Gastroesophageal sphincter (tissue), 3 donors: ENCODE data around the gene IMMP2L.

Experiments
- POLR2A ChIP-seq, 2 donors: fragments of 450-650 bp; IDR thresholded peaks; one replicate each; pipeline ENCODE4 v1.6.1; 2017; ENCODE audit warnings: antibody characterized with exemption in 2 of 2, mild to moderate bottlenecking in 2 of 2, moderate library complexity in 1 of 2
- TF ChIP-seq, protein P1 (sequence below), 4 experiments: fragments of 200-600 bp in 2 of 4; fragments of 450-650 bp in 2 of 4; sonication (generic) in 1 of 4; IDR thresholded peaks; one replicate each; pipeline ENCODE4 v1.5.1; 2017 to 2019; ENCODE audit warnings: antibody characterized with exemption in 4 of 4, mild to moderate bottlenecking in 2 of 4, moderate library complexity in 2 of 4

GRCh38 chr7:111038185-111038584 is 524.1 kb downstream of the IMMP2L start:
- TF ChIP-seq, protein P1, sequence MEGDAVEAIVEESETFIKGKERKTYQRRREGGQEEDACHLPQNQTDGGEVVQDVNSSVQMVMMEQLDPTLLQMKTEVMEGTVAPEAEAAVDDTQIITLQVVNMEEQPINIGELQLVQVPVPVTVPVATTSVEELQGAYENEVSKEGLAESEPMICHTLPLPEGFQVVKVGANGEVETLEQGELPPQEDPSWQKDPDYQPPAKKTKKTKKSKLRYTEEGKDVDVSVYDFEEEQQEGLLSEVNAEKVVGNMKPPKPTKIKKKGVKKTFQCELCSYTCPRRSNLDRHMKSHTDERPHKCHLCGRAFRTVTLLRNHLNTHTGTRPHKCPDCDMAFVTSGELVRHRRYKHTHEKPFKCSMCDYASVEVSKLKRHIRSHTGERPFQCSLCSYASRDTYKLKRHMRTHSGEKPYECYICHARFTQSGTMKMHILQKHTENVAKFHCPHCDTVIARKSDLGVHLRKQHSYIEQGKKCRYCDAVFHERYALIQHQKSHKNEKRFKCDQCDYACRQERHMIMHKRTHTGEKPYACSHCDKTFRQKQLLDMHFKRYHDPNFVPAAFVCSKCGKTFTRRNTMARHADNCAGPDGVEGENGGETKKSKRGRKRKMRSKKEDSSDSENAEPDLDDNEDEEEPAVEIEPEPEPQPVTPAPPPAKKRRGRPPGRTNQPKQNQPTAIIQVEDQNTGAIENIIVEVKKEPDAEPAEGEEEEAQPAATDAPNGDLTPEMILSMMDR (IDR thresholded peaks at IDR 0.05): no peak
- TF ChIP-seq POLR2A (IDR thresholded peaks at IDR 0.05): no peak
